ENCODE results near the gene SLC26A6. TPM values are rescaled to one million over a fixed set of nuclear protein-coding genes. Genes with fewer than 3 reads are reported as not detected.

The SLC26A6 gene
- total and polyA plus RNA-seq, 7 experiments from 2014 or later = 3.5 to 37.6 (median 21.0) TPM

Small RNA genes within 50 kb of the gene (microRNA-seq; reads per million reads assigned to microRNA genes)
- gene MIR4793 (ENCODE audit: borderline microRNAs expressed) (not detected), gene MIR711 (ENCODE audit: borderline microRNAs expressed) (not detected)

Other genes with a start within 250 kb of the SLC26A6 start
- gene PLXNB1, start 205.4 kb downstream of the SLC26A6 start, total RNA-seq = 1 to 10 TPM in 4 of 5 experiments, under 1 TPM in 1; 0.79 to 3.3 (median 2.7) TPM
- not detected for gene PLXNB1, start 205.4 kb downstream of the SLC26A6 start, polyA plus RNA-seq
- 10 to 100 TPM in 1 of 5 experiments, 1 to 10 TPM in 4; 3.6 to 16.5 (median 5.0) TPM for gene CCDC51, start 195.3 kb downstream of the SLC26A6 start, total RNA-seq
- 10 to 100 TPM; 10.2 to 14.3 TPM for gene CCDC51, start 195.3 kb downstream of the SLC26A6 start, polyA plus RNA-seq
- 100 to 1,000 TPM; 193 to 278 (median 236) TPM for gene TMA7, start 195.2 kb downstream of the SLC26A6 start, total RNA-seq
- gene TMA7, start 195.2 kb downstream of the SLC26A6 start, polyA plus RNA-seq = 100 to 1,000 TPM; 512 to 752 TPM
- gene ATRIP, start 188.7 kb downstream of the SLC26A6 start, total RNA-seq = 10 to 100 TPM in 3 of 5 experiments, 1 to 10 TPM in 2; 7.9 to 14.2 (median 12.5) TPM
- gene ATRIP, start 188.7 kb downstream of the SLC26A6 start, polyA plus RNA-seq = 10 to 100 TPM; 10.7 to 16.2 TPM
- gene SHISA5, start 131.3 kb downstream of the SLC26A6 start, total RNA-seq = 100 to 1,000 TPM; 147 to 236 (median 182) TPM
- gene SHISA5, start 131.3 kb downstream of the SLC26A6 start, polyA plus RNA-seq = 100 to 1,000 TPM; 348 to 383 TPM
- gene PFKFB4, start 78.7 kb downstream of the SLC26A6 start, total RNA-seq = 10 to 100 TPM in 2 of 5 experiments, 1 to 10 TPM in 3; 3.0 to 64.2 (median 3.7) TPM
- 1 to 10 TPM; 2.6 to 3.4 TPM for gene PFKFB4, start 78.7 kb downstream of the SLC26A6 start, polyA plus RNA-seq
- under 1 TPM in 1 of 5 experiments, not detected in 4; 0.51 TPM for gene UCN2, start 71.7 kb downstream of the SLC26A6 start, total RNA-seq
- gene UCN2, start 71.7 kb downstream of the SLC26A6 start, polyA plus RNA-seq = not detected
- 1 to 10 TPM in 3 of 5 experiments, under 1 TPM in 2; 0.71 to 3.4 (median 1.2) TPM for gene COL7A1, start 40.1 kb downstream of the SLC26A6 start, total RNA-seq
- not detected for gene COL7A1, start 40.1 kb downstream of the SLC26A6 start, polyA plus RNA-seq
- 100 to 1,000 TPM in 2 of 5 experiments, 10 to 100 TPM in 3; 77.3 to 156 (median 91.7) TPM for gene UQCRC1, start 25.8 kb downstream of the SLC26A6 start, total RNA-seq
- 100 to 1,000 TPM; 151 to 164 TPM for gene UQCRC1, start 25.8 kb downstream of the SLC26A6 start, polyA plus RNA-seq
- not detected for gene TMEM89, start 13.7 kb downstream of the SLC26A6 start, total RNA-seq
- gene TMEM89, start 13.7 kb downstream of the SLC26A6 start, polyA plus RNA-seq = not detected
- 1 to 10 TPM; 2.9 to 8.7 (median 4.2) TPM for gene CELSR3, start 27.4 kb upstream of the SLC26A6 start, total RNA-seq
- gene CELSR3, start 27.4 kb upstream of the SLC26A6 start, polyA plus RNA-seq = under 1 TPM; 0.17 to 0.69 TPM
- gene NCKIPSD, start 50.5 kb upstream of the SLC26A6 start, total RNA-seq = 10 to 100 TPM; 13.7 to 42.1 (median 20.3) TPM
- 10 to 100 TPM in 1 of 2 donors, 1 to 10 TPM in 1; 8.6 to 21.9 TPM for gene NCKIPSD, start 50.5 kb upstream of the SLC26A6 start, polyA plus RNA-seq
- 10 to 100 TPM; 72.0 to 94.3 (median 85.9) TPM for gene IP6K2, start 81.8 kb upstream of the SLC26A6 start, total RNA-seq
- 10 to 100 TPM; 43.0 to 50.0 TPM for gene IP6K2, start 81.8 kb upstream of the SLC26A6 start, polyA plus RNA-seq
- 10 to 100 TPM; 25.9 to 45.1 (median 38.9) TPM for gene PRKAR2A, start 212.4 kb upstream of the SLC26A6 start, total RNA-seq
- gene PRKAR2A, start 212.4 kb upstream of the SLC26A6 start, polyA plus RNA-seq = 10 to 100 TPM; 10.3 to 12.5 TPM